Natural killer cell treated with Interleukin-12 subunit alpha and Interleukin-12 subunit beta and Interleukin-15 and Interleukin-18, amount 100 ng/mL, for 72 hours (primary cell): ENCODE data around the gene DUSP5. TPM values are rescaled to one million over a fixed set of nuclear protein-coding genes. Genes with fewer than 3 reads are reported as not detected.

ENCODE experiments used
- ATAC-seq, 2 donors: fragments of 150-1000 bp; cut with Tn5 transposase in 1 of 2; sonication (Bioruptor Pico), chemical (Tn5 transposase) in 1 of 2; 2 replicates each; pipeline ENCODE4 v1.10.0; 2021
- DNase-seq: peaks from one replicate; pipeline ENCODE4 v3.0.0; 2022; ENCODE audit warnings: low spot score
- H3K27ac Mint-ChIP-seq, 2 donors: 1 replicate in 1 of 2; 2 replicates in 1 of 2; pipeline ENCODE4 v1.8.0; 2022; ENCODE audit warnings: mixed read lengths in 2 of 2, mild to moderate bottlenecking in 1 of 2, moderate library complexity in 1 of 2
- H3K27me3 Mint-ChIP-seq, 2 donors: 1 replicate in 1 of 2; 2 replicates in 1 of 2; pipeline ENCODE4 v1.8.0; 2022; ENCODE audit warnings: mixed read lengths in 2 of 2
- H3K36me3 Mint-ChIP-seq: one replicate; pipeline ENCODE4 v1.8.0; 2022; ENCODE audit warnings: mixed read lengths
- H3K4me1 Mint-ChIP-seq, 2 donors: 1 replicate in 1 of 2; 2 replicates in 1 of 2; pipeline ENCODE4 v1.8.0; 2022; ENCODE audit warnings: low read depth in 2 of 2, mixed read lengths in 2 of 2, mild to moderate bottlenecking in 1 of 2
- H3K4me3 Mint-ChIP-seq: one replicate; pipeline ENCODE4 v1.8.0; 2022; ENCODE audit warnings: mixed read lengths
- H3K9me3 Mint-ChIP-seq: 2 replicates; pipeline ENCODE4 v1.8.0; 2022; ENCODE audit warnings: mixed read lengths
- total RNA-seq, 2 donors: library from RNA; stranded (reverse); gene quantifications; one replicate each; pipeline ENCODE4 v1.2.3, GENCODE V29; 2022

The DUSP5 gene, protein sequence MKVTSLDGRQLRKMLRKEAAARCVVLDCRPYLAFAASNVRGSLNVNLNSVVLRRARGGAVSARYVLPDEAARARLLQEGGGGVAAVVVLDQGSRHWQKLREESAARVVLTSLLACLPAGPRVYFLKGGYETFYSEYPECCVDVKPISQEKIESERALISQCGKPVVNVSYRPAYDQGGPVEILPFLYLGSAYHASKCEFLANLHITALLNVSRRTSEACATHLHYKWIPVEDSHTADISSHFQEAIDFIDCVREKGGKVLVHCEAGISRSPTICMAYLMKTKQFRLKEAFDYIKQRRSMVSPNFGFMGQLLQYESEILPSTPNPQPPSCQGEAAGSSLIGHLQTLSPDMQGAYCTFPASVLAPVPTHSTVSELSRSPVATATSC
- total RNA-seq = 100 to 1,000 TPM; 159 to 311 TPM

GRCh38 chr10:110497438-110498086 is at the start of gene DUSP5:
DUSP5 (plus strand) TSS chr10:110497907; CDS start chr10:110498122, 215 bp downstream.
- Mint-ChIP-seq H3K27ac (peak within 1 kb of the TSS; percentile 97 to 99), H3K27me3 (no peaks in the 10 kb centered on the region)

GRCh38 chr10:110448682-110449418 is 48.9 kb upstream of the DUSP5 start:
- peak overlapping the region; percentile 80 for H3K4me3 Mint-ChIP-seq
- peak; percentile 87 for DNase-seq
- peak; percentile 96 to 97 for ATAC-seq
- H3K36me3 Mint-ChIP-seq = peaks cover 8% of the 10 kb centered on the region
- H3K27ac Mint-ChIP-seq = peak overlapping the region; percentile 93 to 94
- peaks cover 9% of the 10 kb centered on the region for H3K9me3 Mint-ChIP-seq
- peaks cover 33 to 49% of the 10 kb centered on the region in 2 donors for H3K4me1 Mint-ChIP-seq
- H3K27me3 Mint-ChIP-seq = no peaks in the 10 kb centered on the region

More at GRCh38 chr10:110497438-110498086, at the start of gene DUSP5:
- H3K4me3 Mint-ChIP-seq = peak within 1 kb of the TSS; percentile 99
- no peaks in the 10 kb centered on the region for H3K9me3 Mint-ChIP-seq
- DNase-seq (peak; percentile 96), ATAC-seq (peak; percentile 86 to 92)
- peaks cover 44% of the 10 kb centered on the region for H3K36me3 Mint-ChIP-seq
- peaks cover 52 to 72% of the 10 kb centered on the region in 2 donors for H3K4me1 Mint-ChIP-seq

DNA sequence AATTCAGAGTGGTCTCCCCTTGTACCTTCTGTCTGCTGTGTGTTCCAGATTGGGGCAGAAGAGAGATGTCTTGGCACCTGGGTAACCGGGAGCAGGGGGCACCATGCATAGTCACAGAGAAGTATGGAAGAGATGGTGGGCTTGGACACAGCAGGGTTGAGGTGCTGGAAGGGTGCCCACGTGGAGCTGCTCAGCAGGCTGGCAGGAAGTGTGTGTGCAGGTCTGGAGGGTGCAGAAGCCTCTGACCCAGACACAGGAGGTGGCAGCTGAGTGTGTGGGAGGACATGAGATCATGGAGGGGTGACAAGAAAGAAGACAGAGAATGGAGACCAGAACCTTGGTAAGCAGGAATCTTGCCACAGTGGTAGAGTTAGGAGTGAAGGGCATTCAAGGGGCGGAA is 42.3 kb upstream of the DUSP5 start:
- DNase-seq (no peak), ATAC-seq (peak; percentile 73 to 79)
- peaks cover 54 to 55% of the 10 kb centered on the region in 2 donors for H3K4me1 Mint-ChIP-seq
- no peaks in the 10 kb centered on the region for H3K27me3 Mint-ChIP-seq
- H3K9me3 Mint-ChIP-seq = no peaks in the 10 kb centered on the region
- H3K27ac Mint-ChIP-seq = peak overlapping the region; percentile 51 to 81
- no peaks in the 10 kb centered on the region for H3K36me3 Mint-ChIP-seq
- peak overlapping the region; percentile 70 for H3K4me3 Mint-ChIP-seq

GRCh38 chr10:110456046-110456445 is 41.7 kb upstream of the DUSP5 start:
- H3K4me3 Mint-ChIP-seq = peak overlapping the region; percentile 70
- peaks cover 53 to 55% of the 10 kb centered on the region in 2 donors for H3K4me1 Mint-ChIP-seq

GRCh38 chr10:110456523-110457091 is 41.1 kb upstream of the DUSP5 start:
- no peak overlapping the region for H3K4me3 Mint-ChIP-seq
- no peak for DNase-seq
- H3K27me3 Mint-ChIP-seq = no peaks in the 10 kb centered on the region
- H3K36me3 Mint-ChIP-seq = no peaks in the 10 kb centered on the region
- peak overlapping the region; percentile 65 to 81 for H3K27ac Mint-ChIP-seq
- no peaks in the 10 kb centered on the region for H3K9me3 Mint-ChIP-seq
- ATAC-seq = no peak
- H3K4me1 Mint-ChIP-seq = peaks cover 53 to 55% of the 10 kb centered on the region in 2 donors

More at GRCh38 chr10:110456046-110456445, 41.7 kb upstream of the DUSP5 start:
- H3K36me3 Mint-ChIP-seq = no peaks in the 10 kb centered on the region
- H3K27ac Mint-ChIP-seq = peak overlapping the region; percentile 51 to 81
- ATAC-seq = no peak
- H3K27me3 Mint-ChIP-seq = no peaks in the 10 kb centered on the region
- no peaks in the 10 kb centered on the region for H3K9me3 Mint-ChIP-seq
- no peak for DNase-seq

- no peak for ATAC-seq
- no peaks in the 10 kb centered on the region for H3K27me3 Mint-ChIP-seq
- H3K4me3 Mint-ChIP-seq = no peak overlapping the region
- DNase-seq = no peak
- H3K27ac Mint-ChIP-seq = peak overlapping the region; percentile 65 to 81
- peaks cover 63 to 64% of the 10 kb centered on the region in 2 donors for H3K4me1 Mint-ChIP-seq
- no peaks in the 10 kb centered on the region for H3K9me3 Mint-ChIP-seq
- H3K36me3 Mint-ChIP-seq = no peaks in the 10 kb centered on the region
These were observed 39.9 kb upstream of the DUSP5 start for GRCh38 chr10:110457851-110458250.

DNA sequence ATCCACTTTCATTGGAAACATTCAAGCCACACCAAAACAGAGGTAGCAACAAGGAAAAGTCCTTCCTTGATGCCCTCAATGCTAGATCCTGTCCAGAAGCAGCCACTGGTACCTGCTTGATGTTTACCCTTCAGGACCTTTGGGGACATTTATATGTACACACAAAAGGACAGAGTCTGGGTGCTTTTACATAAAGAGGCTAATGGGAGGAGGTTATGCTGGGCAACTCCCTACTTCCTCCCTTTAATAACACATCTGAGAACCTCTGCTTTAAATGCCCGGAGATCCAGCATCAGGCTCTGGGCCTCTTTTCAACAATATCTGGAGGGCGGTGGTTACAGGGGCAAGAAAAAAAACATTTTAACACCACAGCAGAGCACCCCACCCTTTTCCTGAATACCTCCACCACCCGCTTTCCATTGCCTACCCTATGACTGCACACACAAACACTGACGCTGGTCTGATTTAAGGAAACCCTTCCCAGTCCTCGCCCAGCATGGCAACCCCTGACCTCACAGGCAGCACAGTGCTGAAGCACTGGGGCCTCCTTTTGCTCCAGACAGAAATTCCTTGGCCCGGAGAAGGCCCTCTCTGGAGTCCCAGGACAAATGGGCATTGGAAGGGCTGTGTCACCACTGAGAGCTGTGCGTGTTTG is 39.3 kb upstream of the DUSP5 start:
- H3K27me3 Mint-ChIP-seq = no peaks in the 10 kb centered on the region
- ATAC-seq = peak in 1 of 2 donors; percentile 47
- H3K9me3 Mint-ChIP-seq = no peaks in the 10 kb centered on the region
- H3K4me3 Mint-ChIP-seq = peak overlapping the region; percentile 54
- peaks cover 63 to 64% of the 10 kb centered on the region in 2 donors for H3K4me1 Mint-ChIP-seq
- DNase-seq = no peak
- no peaks in the 10 kb centered on the region for H3K36me3 Mint-ChIP-seq
- peak overlapping the region; percentile 65 to 81 for H3K27ac Mint-ChIP-seq

- ATAC-seq = no peak
- H3K36me3 Mint-ChIP-seq = no peaks in the 10 kb centered on the region
- H3K27ac Mint-ChIP-seq = peak overlapping the region; percentile 65 to 81
- H3K9me3 Mint-ChIP-seq = no peaks in the 10 kb centered on the region
- no peak for DNase-seq
- H3K4me3 Mint-ChIP-seq = peak overlapping the region; percentile 36
- H3K27me3 Mint-ChIP-seq = no peaks in the 10 kb centered on the region
- H3K4me1 Mint-ChIP-seq = peaks cover 63 to 67% of the 10 kb centered on the region in 2 donors
These were observed 38.1 kb upstream of the DUSP5 start for GRCh38 chr10:110459600-110459999.

DNA sequence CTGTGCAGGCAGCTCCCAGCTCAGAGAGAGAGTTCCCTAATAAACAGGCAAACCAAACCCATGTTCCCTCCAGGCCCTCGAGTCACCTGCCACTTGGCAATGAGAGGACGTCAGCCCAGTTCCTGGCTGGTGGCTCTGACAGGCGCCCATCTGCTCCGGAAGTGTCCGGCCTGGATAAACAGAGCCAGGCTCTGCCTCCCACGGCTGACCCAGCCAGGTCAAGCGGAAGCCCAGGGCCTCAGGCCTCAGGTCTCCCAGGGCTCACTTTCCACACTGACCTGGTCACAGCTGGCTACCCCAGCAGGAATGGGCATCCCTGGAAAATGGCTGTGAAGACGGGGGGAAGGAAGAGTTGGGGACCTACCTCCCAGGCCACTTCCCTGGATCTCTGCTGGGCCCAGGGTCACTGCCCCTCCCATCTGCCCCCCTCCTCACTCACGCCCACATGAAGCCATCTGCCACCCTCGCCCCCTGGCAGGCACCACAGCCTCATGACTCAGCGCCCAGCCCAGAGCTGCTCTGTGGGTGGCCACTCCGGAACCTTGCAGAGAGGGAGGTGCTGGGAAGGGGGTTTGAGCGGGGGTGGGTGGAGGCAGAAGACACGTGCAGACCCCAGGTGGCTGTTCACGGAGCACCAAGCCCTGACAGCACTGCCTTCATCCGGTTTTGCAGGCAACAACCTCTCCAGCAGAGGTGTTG is 37.4 kb upstream of the DUSP5 start:
- peak; percentile 73 for DNase-seq
- Mint-ChIP-seq H3K4me1 (peaks cover 65 to 67% of the 10 kb centered on the region in 2 donors), H3K27me3 (no peaks in the 10 kb centered on the region), H3K9me3 (no peaks in the 10 kb centered on the region), H3K36me3 (no peaks in the 10 kb centered on the region), H3K4me3 (peak overlapping the region; percentile 64), H3K27ac (peak overlapping the region; percentile 25 to 81)
- ATAC-seq = peak; percentile 73 to 79

DNA sequence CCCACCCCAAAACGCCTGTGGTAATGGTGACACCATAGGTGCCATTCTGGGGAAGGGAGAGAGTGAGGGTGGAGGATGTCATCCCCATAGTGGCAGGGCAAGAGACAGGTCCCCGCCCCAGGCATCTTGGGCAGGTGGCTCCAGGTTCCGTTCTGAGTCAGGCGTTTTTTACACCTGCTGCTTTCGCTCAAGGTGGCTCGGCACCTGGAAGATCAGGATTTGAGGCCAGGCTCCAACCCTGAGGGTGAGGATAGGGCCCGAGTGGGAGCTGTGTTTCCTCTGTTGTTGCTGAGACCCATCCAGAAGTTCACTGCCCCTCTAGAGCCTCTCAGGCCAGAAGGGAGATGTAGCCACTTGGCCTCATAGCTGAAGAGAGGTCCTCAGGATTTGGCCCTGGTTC is 36.6 kb upstream of the DUSP5 start:
- H3K36me3 Mint-ChIP-seq = no peaks in the 10 kb centered on the region
- ATAC-seq (peak in 1 of 2 donors; percentile 43), DNase-seq (no peak)
- H3K27ac Mint-ChIP-seq = peak overlapping the region; percentile 25 to 81
- no peaks in the 10 kb centered on the region for H3K27me3 Mint-ChIP-seq
- no peaks in the 10 kb centered on the region for H3K9me3 Mint-ChIP-seq
- peak overlapping the region; percentile 64 for H3K4me3 Mint-ChIP-seq
- H3K4me1 Mint-ChIP-seq = peaks cover 56 to 58% of the 10 kb centered on the region in 2 donors

DNA sequence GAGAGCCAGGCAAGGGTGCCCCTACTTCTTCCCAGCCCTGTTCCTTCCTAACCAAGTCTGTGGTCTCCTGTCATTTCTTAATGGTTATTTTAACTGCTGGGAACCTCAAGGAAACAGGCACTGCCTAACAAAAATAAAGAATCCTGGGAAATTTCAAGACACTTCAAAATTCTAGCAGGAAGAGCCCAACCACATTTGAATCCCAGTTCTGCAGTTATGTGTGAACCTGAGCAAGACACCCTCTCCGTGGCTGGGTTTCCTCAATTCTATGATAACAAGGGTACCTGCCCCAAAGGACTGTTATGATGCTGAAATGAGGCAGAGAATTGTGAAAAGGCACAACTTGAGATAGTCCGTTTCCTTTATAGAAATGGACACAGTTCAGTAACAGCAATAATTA is 36.2 kb upstream of the DUSP5 start:
- DNase-seq (no peak), ATAC-seq (no peak)
- peak overlapping the region; percentile 25 to 81 for H3K27ac Mint-ChIP-seq
- no peaks in the 10 kb centered on the region for H3K9me3 Mint-ChIP-seq
- no peak overlapping the region for H3K4me3 Mint-ChIP-seq
- H3K27me3 Mint-ChIP-seq = no peaks in the 10 kb centered on the region
- H3K4me1 Mint-ChIP-seq = peaks cover 54 to 55% of the 10 kb centered on the region in 2 donors
- H3K36me3 Mint-ChIP-seq = no peaks in the 10 kb centered on the region

DNA sequence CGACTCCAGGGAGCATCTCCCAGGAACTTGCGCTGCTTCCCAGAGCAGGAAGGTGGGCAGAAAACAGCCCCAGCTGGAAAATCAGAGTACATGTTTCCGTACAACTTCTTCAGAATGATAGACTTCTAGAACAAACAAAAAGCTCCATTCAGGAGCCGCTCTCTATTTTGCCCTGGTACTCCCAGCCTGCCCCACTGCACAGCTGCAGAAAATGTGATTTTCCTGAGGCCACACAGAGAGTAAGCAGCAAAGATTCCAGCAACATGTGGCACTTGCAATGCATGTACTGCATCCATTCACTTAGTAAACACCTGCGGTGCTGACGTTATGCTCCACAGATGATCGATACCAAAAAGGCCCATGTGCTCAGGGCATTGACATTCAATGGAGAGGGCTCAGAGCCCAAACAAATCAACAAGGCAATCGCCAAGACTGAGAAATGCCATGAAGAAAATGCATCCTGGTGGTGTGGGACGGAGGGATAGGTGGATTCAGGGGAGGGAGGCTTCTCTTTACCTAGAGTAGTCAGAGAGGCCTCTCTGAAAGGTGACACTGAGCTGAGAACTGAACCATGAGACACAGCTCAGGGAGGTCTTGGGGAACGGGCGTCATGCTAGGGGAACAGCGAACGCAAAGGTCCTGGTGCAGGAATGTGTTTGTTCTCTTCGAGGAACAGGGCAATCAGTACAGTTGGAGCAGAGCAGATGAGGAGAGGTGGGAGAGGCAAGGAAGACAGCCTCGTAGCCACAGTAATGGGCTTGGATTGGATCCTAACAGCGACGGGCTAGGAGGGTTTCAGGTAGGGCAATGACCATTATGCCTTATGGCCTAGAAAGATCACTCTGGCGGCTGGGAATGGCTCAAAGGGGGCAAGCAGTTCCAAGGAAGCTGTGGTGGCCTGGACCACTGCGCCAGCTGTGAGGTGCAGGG is 35.3 kb upstream of the DUSP5 start:
- Mint-ChIP-seq H3K4me1 (peaks cover 47 to 50% of the 10 kb centered on the region in 2 donors), H3K9me3 (no peaks in the 10 kb centered on the region), H3K27me3 (no peaks in the 10 kb centered on the region), H3K4me3 (no peak overlapping the region), H3K36me3 (no peaks in the 10 kb centered on the region), H3K27ac (peak overlapping the region; percentile 25 to 81)
- ATAC-seq = no peak
- no peak for DNase-seq
